Measurements from ENCODE around the gene ABCB11.

Gene ABCB11

GRCh38 chr2:168949324-168949723 is 81.8 kb downstream of the ABCB11 start:
- no peak for TF ChIP-seq CTCF (IDR thresholded peaks at IDR 0.05; ENCODE audit: extremely low read depth, insufficient read depth, missing control alignments)
- DNase-seq (ENCODE audit: low spot score): no peak
- in situ Hi-C loops (cut with MboI; ENCODE audit: low pct_unique_long_range_greater_than_20kb, low sequenced_read_pairs, unreplicated experiment): no loop called here

GRCh38 chr2:168948621-168949212 is 82.4 kb downstream of the ABCB11 start:
- no peak for DNase-seq (ENCODE audit: low spot score)
- in situ Hi-C loops (cut with MboI; ENCODE audit: low pct_unique_long_range_greater_than_20kb, low sequenced_read_pairs, unreplicated experiment): no loop called here
- peak; percentile 71 for TF ChIP-seq CTCF (IDR thresholded peaks at IDR 0.05; ENCODE audit: extremely low read depth, insufficient read depth, missing control alignments)

GRCh38 chr2:168945508-168945907 is 85.6 kb downstream of the ABCB11 start:
- in situ Hi-C loops (cut with MboI; ENCODE audit: low pct_unique_long_range_greater_than_20kb, low sequenced_read_pairs, unreplicated experiment): no loop called here
- no peak for TF ChIP-seq CTCF (IDR thresholded peaks at IDR 0.05; ENCODE audit: extremely low read depth, insufficient read depth, missing control alignments)
- no peak for DNase-seq (ENCODE audit: low spot score)

GRCh38 chr2:168944065-168944464 is 87.1 kb downstream of the ABCB11 start:
- TF ChIP-seq CTCF (IDR thresholded peaks at IDR 0.05; ENCODE audit: extremely low read depth, insufficient read depth, missing control alignments): no peak
- in situ Hi-C loops (cut with MboI; ENCODE audit: low pct_unique_long_range_greater_than_20kb, low sequenced_read_pairs, unreplicated experiment): no loop called here
- DNase-seq (ENCODE audit: low spot score): no peak

- DNase-seq (ENCODE audit: low spot score): no peak
- no peak for TF ChIP-seq CTCF (IDR thresholded peaks at IDR 0.05; ENCODE audit: extremely low read depth, insufficient read depth, missing control alignments)
These were observed 89.8 kb downstream of the ABCB11 start for GRCh38 chr2:168941297-168941696.

GRCh38 chr2:168939918-168940317 is 91.2 kb downstream of the ABCB11 start:
- no peak for TF ChIP-seq CTCF (IDR thresholded peaks at IDR 0.05; ENCODE audit: extremely low read depth, insufficient read depth, missing control alignments)
- DNase-seq (ENCODE audit: low spot score): no peak
- in situ Hi-C loops (cut with MboI; ENCODE audit: low pct_unique_long_range_greater_than_20kb, low sequenced_read_pairs, unreplicated experiment): no loop called here

More at GRCh38 chr2:168941297-168941696, 89.8 kb downstream of the ABCB11 start:
- in situ Hi-C loops (cut with MboI; ENCODE audit: low pct_unique_long_range_greater_than_20kb, low sequenced_read_pairs, unreplicated experiment): no loop called here

Measured in GM13977 (cell line).